Measurements from ENCODE around the gene SDK1. TPM values are rescaled to one million over a fixed set of nuclear protein-coding genes. Genes with fewer than 3 reads are reported as not detected.

The SDK1 gene
- total RNA-seq, 2 experiments from 2014 or later = 0.19 to 0.36 TPM

GRCh38 chr7:3634396-3634795 is 333.3 kb downstream of the SDK1 start:
- intact Hi-C loops (cut with micrococcal nuclease; ENCODE audit: unreplicated experiment) = no loop called here
- peaks cover 9% of the 10 kb centered on the region; the same call in 1 of the 2 replicates for H3K9me3 ChIP-seq (ENCODE audit: low read length)
- DNase-seq (ENCODE audit: low spot score) = no peak
- no peak overlapping the region for H3K27ac ChIP-seq (ENCODE audit: low read depth, low read length, poor library complexity, severe bottlenecking)
- H3K79me2 ChIP-seq (ENCODE audit: insufficient read depth, low read depth, low read length) = no peaks in the 10 kb centered on the region
- no peak overlapping the region for H3K4me2 ChIP-seq (ENCODE audit: low read length)
- no peak overlapping the region for H3K4me3 ChIP-seq (ENCODE audit: low read depth, low read length, poor library complexity, severe bottlenecking)
- ChIA-PET CTCF (ENCODE audit: unreplicated experiment) (no interaction called here), POLR2A (no interaction called here)
- no peak overlapping the region for H2AFZ ChIP-seq (ENCODE audit: low read length)
- H3K9me2 ChIP-seq (ENCODE audit: insufficient read depth, low read length) = no peaks in the 10 kb centered on the region
- no peaks in the 10 kb centered on the region for H4K20me1 ChIP-seq (ENCODE audit: insufficient read depth, low read length)
- H3K4me1 ChIP-seq (ENCODE audit: insufficient read depth, low read length, poor library complexity, severe bottlenecking) = no peaks in the 10 kb centered on the region
- BruUV-seq (replicated peaks) = no TSS peak
- TF ChIP-seq EZH2phosphoT487 (IDR thresholded peaks at IDR 0.05; ENCODE audit: borderline replicate concordance, low read depth, low read length) (no peak), CTCF (conservative IDR thresholded peaks at IDR 0.05; ENCODE audit: low read length) (no peak)
- no peaks in the 10 kb centered on the region for H3K36me3 ChIP-seq (ENCODE audit: insufficient read depth, low read length)

- Histone ChIP-seq H3K79me2 (ENCODE audit: insufficient read depth, low read depth, low read length) (no peaks in the 10 kb centered on the region), H3K9me2 (ENCODE audit: insufficient read depth, low read length) (no peaks in the 10 kb centered on the region), H3K4me1 (ENCODE audit: insufficient read depth, low read length, poor library complexity, severe bottlenecking) (no peaks in the 10 kb centered on the region), H4K20me1 (ENCODE audit: insufficient read depth, low read length) (no peaks in the 10 kb centered on the region), H3K4me2 (ENCODE audit: low read length) (no peak overlapping the region), H3K36me3 (ENCODE audit: insufficient read depth, low read length) (no peaks in the 10 kb centered on the region), H3K27ac (ENCODE audit: low read depth, low read length, poor library complexity, severe bottlenecking) (no peak overlapping the region), H3K4me3 (ENCODE audit: low read depth, low read length, poor library complexity, severe bottlenecking) (no peak overlapping the region), H3K9me3 (ENCODE audit: low read length) (no peaks in the 10 kb centered on the region), H2AFZ (ENCODE audit: low read length) (no peak overlapping the region)
- CTCF ChIA-PET (ENCODE audit: unreplicated experiment) = no interaction called here
- no peak for TF ChIP-seq EZH2phosphoT487 (IDR thresholded peaks at IDR 0.05; ENCODE audit: borderline replicate concordance, low read depth, low read length)
- TF ChIP-seq CTCF (conservative IDR thresholded peaks at IDR 0.05; ENCODE audit: low read length) = no peak
- DNase-seq (ENCODE audit: low spot score) = no peak
- POLR2A ChIA-PET = no interaction called here
- no TSS peak for BruUV-seq (replicated peaks)
- intact Hi-C loops (cut with micrococcal nuclease; ENCODE audit: unreplicated experiment) = no loop called here
Measured at GRCh38 chr7:3636131-3636860, 335.2 kb downstream of the SDK1 start.

GRCh38 chr7:3639253-3639652 is 338.2 kb downstream of the SDK1 start:
- intact Hi-C loops (cut with micrococcal nuclease; ENCODE audit: unreplicated experiment) = no loop called here
- H3K4me3 ChIP-seq (ENCODE audit: low read depth, low read length, poor library complexity, severe bottlenecking) = no peak overlapping the region
- H3K4me1 ChIP-seq (ENCODE audit: insufficient read depth, low read length, poor library complexity, severe bottlenecking) = no peaks in the 10 kb centered on the region
- no peaks in the 10 kb centered on the region for H3K36me3 ChIP-seq (ENCODE audit: insufficient read depth, low read length)
- no TSS peak for BruUV-seq (replicated peaks)
- H3K27ac ChIP-seq (ENCODE audit: low read depth, low read length, poor library complexity, severe bottlenecking) = no peak overlapping the region
- no peak for DNase-seq (ENCODE audit: low spot score)
- no peak overlapping the region for H3K4me2 ChIP-seq (ENCODE audit: low read length)
- no peaks in the 10 kb centered on the region for H3K9me2 ChIP-seq (ENCODE audit: insufficient read depth, low read length)
- H3K79me2 ChIP-seq (ENCODE audit: insufficient read depth, low read depth, low read length) = no peaks in the 10 kb centered on the region
- ChIA-PET POLR2A (no interaction called here), CTCF (ENCODE audit: unreplicated experiment) (no interaction called here)
- no peaks in the 10 kb centered on the region for H3K9me3 ChIP-seq (ENCODE audit: low read length)
- no peak overlapping the region for H2AFZ ChIP-seq (ENCODE audit: low read length)
- H4K20me1 ChIP-seq (ENCODE audit: insufficient read depth, low read length) = no peaks in the 10 kb centered on the region
- no peak for TF ChIP-seq EZH2phosphoT487 (IDR thresholded peaks at IDR 0.05; ENCODE audit: borderline replicate concordance, low read depth, low read length)
- TF ChIP-seq CTCF (conservative IDR thresholded peaks at IDR 0.05; ENCODE audit: low read length) = no peak

Measured in OCI-LY7 (cell line).